Esophagus muscularis mucosa (tissue), 4 donors: ENCODE data around the gene HDGFL2. TPM values are rescaled to one million over a fixed set of nuclear protein-coding genes. Genes with fewer than 3 reads are reported as not detected.

Experiments
- DNase-seq: peaks from one replicate; pipeline ENCODE4 v3.0.0-alpha.2; 2017; ENCODE audit errors: extremely low spot score
- H3K27ac ChIP-seq, 4 donors: fragments of 200-600 bp; sonication (generic); replicated peaks in 1 of 4; 1 replicate in 3 of 4; 2 replicates in 1 of 4; pipeline ENCODE4 v1.5.1; 2016 to 2019; ENCODE audit warnings: mild to moderate bottlenecking in 1 of 4
- H3K27me3 ChIP-seq, 4 donors: fragments of 200-600 bp; sonication (generic); one replicate each; pipeline versions ENCODE4 v1.5.1 to v1.6.0; 2016 to 2019
- H3K36me3 ChIP-seq, 4 donors: fragments of 200-600 bp; sonication (generic); one replicate each; pipeline ENCODE4 v1.5.1; 2016 to 2019
- H3K4me1 ChIP-seq, 4 donors: fragments of 200-600 bp; sonication (generic); one replicate each; pipeline ENCODE4 v1.5.1; 2016 to 2019
- H3K4me3 ChIP-seq, 4 donors: fragments of 200-600 bp; sonication (generic); 1 replicate in 2 of 4; 2 replicates in 2 of 4; pipeline ENCODE4 v1.5.1; 2016 to 2019; ENCODE audit warnings: mild to moderate bottlenecking in 4 of 4, moderate library complexity in 1 of 4
- H3K9me3 ChIP-seq, 4 donors: fragments of 200-600 bp; sonication (generic); 1 replicate in 3 of 4; 2 replicates in 1 of 4; pipeline ENCODE4 v1.5.1; 2016 to 2019
- EP300 ChIP-seq: sonication (generic); formaldehyde crosslinking; IDR thresholded peaks from one replicate; pipeline ENCODE4 v1.6.1; 2017; ENCODE audit warnings: antibody characterized with exemption
- POLR2A ChIP-seq: fragments of 450-650 bp; IDR thresholded peaks from one replicate; pipeline ENCODE4 v1.6.1; 2017; ENCODE audit warnings: antibody characterized with exemption, moderate library complexity, mild to moderate bottlenecking, low read depth
- POLR2AphosphoS5 ChIP-seq, 2 donors: sonication (generic); formaldehyde crosslinking; IDR thresholded peaks; one replicate each; pipeline ENCODE4 v1.6.1; 2017; ENCODE audit warnings: antibody characterized with exemption in 2 of 2
- WGBS: methylation state at CpG from one replicate; pipeline ENCODE4 v1.1.5; 2018; 5-methylcytosine and 5-hydroxymethylcytosine counted together
- intact Hi-C: fragments of 100-400 bp; cut with DNase I; formaldehyde crosslinking; loops from one replicate; pipeline ENCODE4 v1.15.1; 2023
- total RNA-seq, 4 donors: library from RNA; depleted of rRNA; stranded (reverse); fragments of >200 nt; gene quantifications; one replicate each; pipeline versions ENCODE4 v1.1.0 to v1.2.1, GENCODE V29; 2016
- TF ChIP-seq, protein P1 (sequence below), 3 experiments: fragments of 200-600 bp in 2 of 3; fragments of 450-650 bp in 1 of 3; sonication (generic) in 2 of 3; IDR thresholded peaks; one replicate each; pipeline ENCODE4 v1.5.1; 2017 to 2019; ENCODE audit warnings: antibody characterized with exemption in 3 of 3, mild to moderate bottlenecking in 2 of 3, moderate library complexity in 1 of 3

The HDGFL2 gene
- total RNA-seq, 4 donors from 2014 or later = 30.5 to 72.3 (median 45.5) TPM

DNA sequence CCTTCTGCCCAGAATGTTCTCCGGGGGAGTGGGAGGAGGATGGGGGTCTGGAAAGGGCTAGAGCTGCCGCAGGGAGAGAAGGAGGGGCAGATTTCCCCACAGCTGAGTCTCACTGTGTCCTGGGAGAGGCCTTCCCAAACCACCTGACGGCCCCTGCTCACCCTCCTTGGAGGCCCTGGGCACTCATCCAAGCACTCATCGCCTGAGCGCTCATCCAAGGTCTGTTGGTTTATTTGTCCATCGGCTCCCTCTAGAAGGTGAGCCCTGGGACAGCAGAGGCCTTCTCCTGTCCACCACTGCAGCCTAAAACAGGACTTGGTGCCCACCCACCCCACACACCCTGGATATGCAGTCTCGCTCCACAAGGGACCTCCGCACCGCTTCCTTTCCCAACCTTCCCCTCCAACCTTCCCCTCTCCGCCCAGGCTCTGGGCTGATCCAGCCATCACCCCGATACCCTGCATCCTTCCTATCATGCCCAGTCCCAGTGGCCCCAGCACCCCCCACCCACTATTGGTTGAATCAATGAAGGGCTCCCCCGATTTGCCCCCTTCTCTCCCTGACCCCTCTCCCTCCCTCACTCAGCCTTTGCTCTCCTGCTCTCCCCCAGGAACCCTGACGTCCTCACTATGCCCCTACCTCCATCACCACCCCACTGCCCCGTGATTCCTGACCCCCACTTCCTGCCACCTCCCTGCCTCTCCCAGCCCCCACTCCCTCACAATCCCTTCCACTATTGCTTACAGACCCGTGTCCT is 16.2 kb upstream of the HDGFL2 start:
- Histone ChIP-seq H3K27ac (peak overlapping the region; percentile 88 to 95 (median 91)), H3K4me1 (peaks cover 22 to 50% (median 36%) of the 10 kb centered on the region in 4 donors), H3K9me3 (no peaks in the 10 kb centered on the region), H3K27me3 (no peaks in the 10 kb centered on the region), H3K4me3 (peak overlapping the region; percentile 67 to 87 (median 74)), H3K36me3 (peaks cover 30 to 41% (median 32%) of the 10 kb centered on the region in 4 donors)
- DNase-seq = no peak
- intact Hi-C loops = loop anchor here (5.0 kb wide), 1 partner anchor 61 kb away; the partner anchor contains the start of gene PLIN4
- 33% methylated on average over 13 of the region's 15 CpGs for WGBS
- TF ChIP-seq, protein P1, sequence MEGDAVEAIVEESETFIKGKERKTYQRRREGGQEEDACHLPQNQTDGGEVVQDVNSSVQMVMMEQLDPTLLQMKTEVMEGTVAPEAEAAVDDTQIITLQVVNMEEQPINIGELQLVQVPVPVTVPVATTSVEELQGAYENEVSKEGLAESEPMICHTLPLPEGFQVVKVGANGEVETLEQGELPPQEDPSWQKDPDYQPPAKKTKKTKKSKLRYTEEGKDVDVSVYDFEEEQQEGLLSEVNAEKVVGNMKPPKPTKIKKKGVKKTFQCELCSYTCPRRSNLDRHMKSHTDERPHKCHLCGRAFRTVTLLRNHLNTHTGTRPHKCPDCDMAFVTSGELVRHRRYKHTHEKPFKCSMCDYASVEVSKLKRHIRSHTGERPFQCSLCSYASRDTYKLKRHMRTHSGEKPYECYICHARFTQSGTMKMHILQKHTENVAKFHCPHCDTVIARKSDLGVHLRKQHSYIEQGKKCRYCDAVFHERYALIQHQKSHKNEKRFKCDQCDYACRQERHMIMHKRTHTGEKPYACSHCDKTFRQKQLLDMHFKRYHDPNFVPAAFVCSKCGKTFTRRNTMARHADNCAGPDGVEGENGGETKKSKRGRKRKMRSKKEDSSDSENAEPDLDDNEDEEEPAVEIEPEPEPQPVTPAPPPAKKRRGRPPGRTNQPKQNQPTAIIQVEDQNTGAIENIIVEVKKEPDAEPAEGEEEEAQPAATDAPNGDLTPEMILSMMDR (IDR thresholded peaks at IDR 0.05) = peak in 2 of 3 experiments; percentile 11 to 28
- TF ChIP-seq POLR2A (no peak), EP300 (no peak), POLR2AphosphoS5 (IDR thresholded peaks at IDR 0.05) (peak; percentile 69 to 79)

DNA sequence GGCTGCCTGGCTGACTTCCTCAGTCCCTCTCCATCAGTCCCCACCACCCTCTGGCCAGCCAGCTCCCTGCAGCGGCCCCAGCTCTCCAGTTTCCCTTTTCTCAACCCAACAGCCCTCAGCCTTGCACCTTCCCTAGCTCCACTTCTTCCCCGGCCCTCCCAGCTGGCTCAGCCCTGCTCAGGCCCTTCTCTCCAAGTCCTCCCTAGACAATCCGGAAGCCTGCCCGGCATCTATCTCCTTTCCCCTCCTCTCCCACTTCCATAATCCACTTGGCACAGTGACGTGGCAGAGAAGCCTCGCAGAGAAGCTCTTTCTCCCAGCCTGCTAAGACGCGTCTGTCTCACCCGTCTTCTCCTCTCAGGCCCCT is 15.6 kb upstream of the HDGFL2 start:
- intact Hi-C loops = loop anchor here (5.0 kb wide), 1 partner anchor 61 kb away; the partner anchor contains the start of gene PLIN4
- TF ChIP-seq POLR2AphosphoS5 (IDR thresholded peaks at IDR 0.05) (peak in 1 of 2 donors; percentile 45), POLR2A (no peak)
- H3K4me1 ChIP-seq = peaks cover 22 to 50% (median 36%) of the 10 kb centered on the region in 4 donors
- H3K27me3 ChIP-seq = no peaks in the 10 kb centered on the region
- no peaks in the 10 kb centered on the region for H3K9me3 ChIP-seq
- H3K36me3 ChIP-seq = peaks cover 24 to 35% (median 26%) of the 10 kb centered on the region in 4 donors
- peak overlapping the region; percentile 67 to 87 (median 74) for H3K4me3 ChIP-seq
- H3K27ac ChIP-seq = peak overlapping the region; percentile 88 to 95 (median 91)
- no peak for DNase-seq
- WGBS = 4% methylated on average over 9 of the region's 9 CpGs

DNA sequence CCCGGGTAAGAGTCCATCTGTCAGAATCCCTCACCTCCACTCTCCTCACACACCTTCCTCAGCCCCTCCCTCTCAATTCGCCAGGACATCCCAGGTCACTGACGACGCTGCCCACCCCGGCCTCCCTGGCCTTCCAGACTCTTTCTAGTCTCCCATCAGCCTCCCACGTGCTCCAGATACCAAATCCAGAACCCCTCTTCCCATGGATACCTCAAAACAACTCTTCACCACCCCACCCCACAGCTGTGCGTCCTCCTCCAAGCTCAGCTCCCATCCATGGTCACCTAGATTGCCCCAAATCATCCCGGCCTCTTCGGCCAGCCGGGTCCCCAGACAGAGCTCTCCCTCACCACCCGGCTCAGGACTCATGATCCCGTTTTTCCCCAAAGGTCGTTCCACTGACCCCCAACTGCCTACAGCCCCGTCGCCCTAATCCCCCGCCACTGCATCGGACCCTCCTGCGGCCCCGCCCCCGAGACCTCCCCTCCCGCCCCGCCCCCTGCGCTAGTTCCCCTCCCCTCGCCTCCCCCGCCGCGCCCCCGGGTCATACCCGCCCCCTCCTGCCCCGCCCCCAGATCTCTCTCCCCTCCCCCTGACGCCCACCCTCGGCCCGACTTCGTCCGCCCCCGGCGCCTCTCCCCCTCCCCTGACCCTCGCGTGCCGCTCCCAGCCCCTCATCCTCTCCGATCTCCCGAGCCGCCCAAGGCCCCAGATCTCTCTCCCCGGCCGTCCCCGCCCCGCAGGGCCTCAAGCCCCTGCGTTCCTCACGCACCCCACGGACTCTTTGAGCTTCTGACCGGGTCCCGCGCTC is 15.0 kb upstream of the HDGFL2 start:
- no peak for DNase-seq
- peak overlapping the region; percentile 88 to 95 (median 91) for H3K27ac ChIP-seq
- intact Hi-C loops = loop anchor here (5.0 kb wide), 1 partner anchor 60 kb away; the partner anchor contains the start of gene PLIN4
- H3K9me3 ChIP-seq = no peaks in the 10 kb centered on the region
- peaks cover 18 to 29% (median 20%) of the 10 kb centered on the region in 4 donors for H3K36me3 ChIP-seq
- WGBS = 2% methylated on average over 17 of the region's 53 CpGs
- H3K4me3 ChIP-seq = peak overlapping the region; percentile 67 to 87 (median 74)
- TF ChIP-seq EP300 = no peak
- H3K27me3 ChIP-seq = no peaks in the 10 kb centered on the region
- peaks cover 22 to 50% (median 36%) of the 10 kb centered on the region in 4 donors for H3K4me1 ChIP-seq

DNA sequence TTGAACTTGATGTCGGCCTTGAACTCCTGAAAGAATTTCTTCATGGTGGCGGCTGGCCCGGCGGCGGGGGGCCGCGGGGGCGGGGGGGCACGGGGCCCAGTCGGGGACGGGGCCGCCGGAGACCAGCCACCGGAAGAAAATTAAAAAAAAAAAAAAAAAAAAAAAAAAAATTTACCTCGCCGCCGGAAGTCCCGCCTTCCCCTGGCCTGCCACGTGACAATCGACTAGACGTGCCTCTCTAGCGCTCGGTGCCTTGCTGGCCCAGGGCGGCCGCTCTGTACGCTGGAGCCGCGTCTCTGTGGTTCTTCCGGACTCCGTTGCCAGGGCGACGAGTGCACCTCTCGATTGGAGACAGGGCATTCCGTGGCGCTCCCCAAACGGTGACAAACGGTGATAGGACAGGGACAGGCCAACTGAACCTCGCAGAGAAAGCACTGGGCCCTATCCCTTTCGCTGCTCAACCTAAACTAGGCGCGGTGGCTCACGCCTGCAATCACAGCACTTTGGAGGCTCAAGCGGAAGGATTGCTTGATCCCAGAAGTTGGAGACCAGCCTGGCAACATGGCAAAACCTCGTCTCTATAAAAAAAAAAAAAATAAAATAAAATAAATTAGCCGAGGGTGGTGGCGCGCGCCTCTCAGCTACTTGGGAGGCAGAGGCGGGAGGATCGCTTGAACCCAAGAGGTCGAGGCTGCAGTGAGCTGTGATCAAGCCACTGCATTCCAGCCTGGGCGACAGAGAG is 14.3 kb upstream of the HDGFL2 start, which contains the start of gene UBXN6:
UBXN6 (minus strand) TSS at position 141 of the 742 bp plus-strand sequence; CDS start at position 44, 97 bp downstream.
- Histone ChIP-seq H3K4me3 (peak within 1 kb of the TSS; percentile 67 to 87 (median 74)), H3K27ac (peak within 1 kb of the TSS; percentile 88 to 95 (median 91)), H3K27me3 (no peaks in the 10 kb centered on the region), H3K36me3 (peaks cover 11 to 21% (median 12%) of the 10 kb centered on the region in 4 donors), H3K9me3 (no peaks in the 10 kb centered on the region), H3K4me1 (peaks cover 22 to 47% (median 36%) of the 10 kb centered on the region in 4 donors)
- TF ChIP-seq POLR2A (no peak), EP300 (no peak), POLR2AphosphoS5 (IDR thresholded peaks at IDR 0.05) (peak; percentile 59 to 89)
- TF ChIP-seq, protein P1 (IDR thresholded peaks at IDR 0.05) = peak in 1 of 3 experiments; percentile 18
- 18% methylated on average over 32 of the region's 52 CpGs for WGBS
- DNase-seq = peak; percentile 98
- intact Hi-C loops = loop anchor here (5.0 kb wide), 1 partner anchor 59 kb away; the partner anchor contains the start of gene PLIN4
